Mesenchymal stem cell (in vitro differentiated cells and primary cell): ENCODE results near the gene CARD11.

Experiments
- DNase-seq: peaks from one replicate; pipeline ENCODE4 v3.0.0-alpha.2; 2013
- H2AFZ ChIP-seq: one replicate; pipeline ENCODE4 v1.6.1; 2013; ENCODE audit warnings: low read depth, mild to moderate bottlenecking, control low read depth, inconsistent platforms, low read length, moderate library complexity
- H2AK5ac ChIP-seq: 2 replicates; pipeline ENCODE4 v1.6.1; 2013; ENCODE audit warnings: low read length, moderate library complexity, mild to moderate bottlenecking, inconsistent platforms; ENCODE audit not compliant: severe bottlenecking
- H2BK120ac ChIP-seq: one replicate; pipeline ENCODE4 v1.6.1; 2013; ENCODE audit warnings: low read depth, mild to moderate bottlenecking, inconsistent platforms, low read length, moderate library complexity
- H2BK12ac ChIP-seq, 2 experiments: one replicate each; pipeline ENCODE4 v1.6.1; 2013; ENCODE audit warnings: inconsistent platforms in 2 of 2, low read length in 2 of 2, mild to moderate bottlenecking in 2 of 2, moderate library complexity in 2 of 2, control low read depth in 1 of 2
- H2BK15ac ChIP-seq: one replicate; pipeline ENCODE4 v1.6.1; 2013; ENCODE audit warnings: mild to moderate bottlenecking, low read depth, inconsistent platforms; ENCODE audit not compliant: poor library complexity, severe bottlenecking
- H2BK5ac ChIP-seq: 2 replicates; pipeline ENCODE4 v1.6.1; 2013; ENCODE audit warnings: low read depth, mild to moderate bottlenecking, low read length, control low read depth, inconsistent platforms; ENCODE audit not compliant: poor library complexity, severe bottlenecking
- H3K14ac ChIP-seq, 2 experiments: one replicate each; pipeline ENCODE4 v1.6.1; 2013; ENCODE audit warnings: inconsistent platforms in 2 of 2, low read length in 2 of 2, control low read depth in 1 of 2, mild to moderate bottlenecking in 1 of 2, moderate library complexity in 1 of 2
- H3K18ac ChIP-seq, 2 experiments: one replicate each; pipeline ENCODE4 v1.6.1; 2013; ENCODE audit warnings: inconsistent platforms in 2 of 2, low read length in 2 of 2, control low read depth in 1 of 2, low read depth in 1 of 2, mild to moderate bottlenecking in 1 of 2
- H3K23ac ChIP-seq, 2 experiments: one replicate each; pipeline ENCODE4 v1.6.1; 2013; ENCODE audit warnings: inconsistent platforms in 2 of 2, low read length in 2 of 2, mild to moderate bottlenecking in 2 of 2, moderate library complexity in 2 of 2, control low read depth in 1 of 2
- H3K27ac ChIP-seq: 2 replicates; pipeline ENCODE4 v1.5.1; 2013; ENCODE audit warnings: mild to moderate bottlenecking, moderate library complexity, low read length, control low read depth, inconsistent platforms; ENCODE audit not compliant: poor library complexity, severe bottlenecking
- H3K27me3 ChIP-seq, 2 experiments: 2 replicates each; pipeline versions ENCODE4 v1.6.1 to v1.7.0; 2013; ENCODE audit warnings: low read length in 2 of 2, mild to moderate bottlenecking in 2 of 2, moderate library complexity in 2 of 2, control low read depth in 1 of 2, inconsistent platforms in 1 of 2; ENCODE audit not compliant: control insufficient read depth in 1 of 2, insufficient read depth in 1 of 2
- H3K36me3 ChIP-seq, 2 experiments: 2 replicates each; pipeline versions ENCODE4 v1.6.1 to v1.7.0; 2013; ENCODE audit warnings: low read length in 2 of 2, control low read depth in 1 of 2, inconsistent platforms in 1 of 2, low read depth in 1 of 2, mild to moderate bottlenecking in 1 of 2; ENCODE audit not compliant: insufficient read depth in 2 of 2, control insufficient read depth in 1 of 2
- H3K4ac ChIP-seq, 2 experiments: one replicate each; pipeline ENCODE4 v1.6.1; 2013; ENCODE audit warnings: inconsistent platforms in 2 of 2, low read length in 2 of 2, mild to moderate bottlenecking in 2 of 2, moderate library complexity in 2 of 2, control low read depth in 1 of 2, low read depth in 1 of 2
- H3K4me1 ChIP-seq: 2 replicates; pipeline ENCODE4 v1.6.1; 2013; ENCODE audit warnings: low read depth, low read length, control low read depth; ENCODE audit not compliant: control insufficient read depth, insufficient read depth
- H3K4me2 ChIP-seq: 2 replicates; pipeline ENCODE4 v1.6.1; 2013; ENCODE audit warnings: low read length, mild to moderate bottlenecking, inconsistent platforms; ENCODE audit not compliant: poor library complexity, severe bottlenecking
- H3K4me3 ChIP-seq, 2 experiments: 2 replicates each; pipeline versions ENCODE4 v1.5.1 to v1.7.0; 2013; ENCODE audit warnings: low read length in 2 of 2, mild to moderate bottlenecking in 2 of 2, control low read depth in 1 of 2, low read depth in 1 of 2; ENCODE audit not compliant: insufficient read depth in 1 of 2
- H3K79me1 ChIP-seq: replicated peaks from 2 replicates; pipeline ENCODE4 v1.6.1; 2013; ENCODE audit warnings: mild to moderate bottlenecking, control low read depth, low read length, inconsistent platforms; ENCODE audit not compliant: poor library complexity, severe bottlenecking
- H3K9ac ChIP-seq: 2 replicates; pipeline ENCODE4 v1.7.0; 2013; ENCODE audit warnings: mild to moderate bottlenecking, low read length, moderate library complexity
- H3K9me3 ChIP-seq: 2 replicates; pipeline ENCODE4 v1.7.0; 2013; ENCODE audit warnings: mild to moderate bottlenecking, low read length; ENCODE audit not compliant: control insufficient read depth
- H4K8ac ChIP-seq: one replicate; pipeline ENCODE4 v1.6.1; 2013; ENCODE audit warnings: inconsistent platforms, mild to moderate bottlenecking, low read length, moderate library complexity
- H4K91ac ChIP-seq: one replicate; pipeline ENCODE4 v1.6.1; 2013; ENCODE audit warnings: mild to moderate bottlenecking, low read length, inconsistent platforms
- WGBS: methylation state at CpG from one replicate; pipeline ENCODE4 v1.1.7; 2013; ENCODE audit warnings: mixed read lengths; 5-methylcytosine and 5-hydroxymethylcytosine counted together

Gene CARD11

DNA sequence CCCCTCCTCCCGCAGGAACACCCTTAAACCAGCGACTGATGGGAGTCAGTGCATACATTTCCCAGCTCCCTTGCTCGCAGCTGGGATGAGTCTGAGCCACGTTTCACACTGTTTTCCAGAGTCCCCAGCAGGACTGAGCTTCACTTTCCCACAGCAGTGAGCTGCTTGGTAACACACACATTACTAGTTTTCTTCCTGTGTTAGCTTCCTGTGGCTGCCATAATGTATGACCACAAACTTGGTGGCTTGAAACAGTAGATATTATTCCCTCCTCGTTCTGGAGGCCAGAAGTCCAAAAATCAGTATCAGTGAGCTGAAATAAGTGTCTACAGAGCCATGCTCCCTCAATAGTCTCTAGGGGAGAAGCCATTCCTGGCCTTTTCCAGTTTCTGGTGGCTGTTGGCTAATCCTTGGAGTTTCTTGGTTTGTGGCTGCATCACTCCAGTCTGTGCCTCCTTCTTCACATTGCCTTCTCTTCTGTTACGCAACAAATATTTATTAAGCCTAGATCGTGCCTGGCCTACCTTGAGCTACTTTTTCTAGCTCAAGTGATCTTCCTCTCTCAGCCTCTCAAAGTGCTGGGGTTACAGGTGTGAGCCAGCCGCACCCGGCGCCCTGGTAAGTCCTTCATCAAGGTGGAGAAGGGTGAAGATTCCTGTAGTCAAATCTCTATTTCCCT is 26.2 kb upstream of the CARD11 start:
- Histone ChIP-seq H2BK12ac (no peak overlapping the region), H2BK15ac (no peak overlapping the region), H3K27me3 (peaks cover 0 to 8% of the 10 kb centered on the region in 2 experiments), H3K18ac (no peak overlapping the region), H2AFZ (no peak overlapping the region), H2BK120ac (no peak overlapping the region), H3K79me1 (no peaks in the 10 kb centered on the region), H3K36me3 (no peaks in the 10 kb centered on the region), H2BK5ac (no peak overlapping the region), H3K4me1 (no peaks in the 10 kb centered on the region), H3K4ac (no peak overlapping the region), H3K27ac (no peak overlapping the region), H3K9ac (no peak overlapping the region), H3K4me3 (no peak overlapping the region), H4K91ac (no peak overlapping the region), H4K8ac (no peak overlapping the region), H2AK5ac (no peak overlapping the region), H3K4me2 (no peak overlapping the region), H3K9me3 (peaks cover 3% of the 10 kb centered on the region), H3K14ac (no peak overlapping the region), H3K23ac (no peak overlapping the region)
- WGBS, result 81% methylated on average over 7 of the region's 10 CpGs
- DNase-seq, result no peak

DNA sequence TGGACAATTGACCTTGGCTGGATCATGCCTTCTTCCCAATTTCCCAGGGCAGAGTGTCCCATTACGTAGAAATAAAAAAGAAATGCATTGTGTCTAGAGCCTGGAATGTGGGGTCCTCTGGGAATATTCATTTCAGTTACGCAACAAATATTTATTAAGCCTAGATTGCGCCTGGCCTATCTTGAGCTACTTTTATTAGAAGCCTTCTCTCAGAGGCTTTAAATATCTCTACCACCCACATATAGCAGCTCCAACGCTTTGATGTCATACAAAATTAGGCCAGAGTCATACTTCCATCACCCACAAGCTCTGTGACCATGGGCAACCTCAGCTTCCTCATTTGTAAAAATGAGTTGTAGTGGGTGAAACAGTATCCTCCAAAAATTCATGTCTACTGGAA is 24.9 kb upstream of the CARD11 start:
- Histone ChIP-seq H2BK15ac (no peak overlapping the region), H3K4me1 (no peaks in the 10 kb centered on the region), H3K79me1 (no peaks in the 10 kb centered on the region), H2BK5ac (no peak overlapping the region), H3K9me3 (peaks cover 3% of the 10 kb centered on the region), H3K18ac (no peak overlapping the region), H4K91ac (no peak overlapping the region), H2AFZ (no peak overlapping the region), H3K36me3 (no peaks in the 10 kb centered on the region), H2AK5ac (no peak overlapping the region), H3K14ac (no peak overlapping the region), H3K9ac (no peak overlapping the region), H3K23ac (no peak overlapping the region), H3K4me3 (no peak overlapping the region), H4K8ac (no peak overlapping the region), H3K27me3 (peaks cover 0 to 14% of the 10 kb centered on the region in 2 experiments), H3K4me2 (no peak overlapping the region), H3K4ac (no peak overlapping the region), H2BK12ac (no peak overlapping the region), H3K27ac (no peak overlapping the region), H2BK120ac (no peak overlapping the region)
- WGBS, result 75% methylated on average over 4 of the region's 4 CpGs
- no peak for DNase-seq

DNA sequence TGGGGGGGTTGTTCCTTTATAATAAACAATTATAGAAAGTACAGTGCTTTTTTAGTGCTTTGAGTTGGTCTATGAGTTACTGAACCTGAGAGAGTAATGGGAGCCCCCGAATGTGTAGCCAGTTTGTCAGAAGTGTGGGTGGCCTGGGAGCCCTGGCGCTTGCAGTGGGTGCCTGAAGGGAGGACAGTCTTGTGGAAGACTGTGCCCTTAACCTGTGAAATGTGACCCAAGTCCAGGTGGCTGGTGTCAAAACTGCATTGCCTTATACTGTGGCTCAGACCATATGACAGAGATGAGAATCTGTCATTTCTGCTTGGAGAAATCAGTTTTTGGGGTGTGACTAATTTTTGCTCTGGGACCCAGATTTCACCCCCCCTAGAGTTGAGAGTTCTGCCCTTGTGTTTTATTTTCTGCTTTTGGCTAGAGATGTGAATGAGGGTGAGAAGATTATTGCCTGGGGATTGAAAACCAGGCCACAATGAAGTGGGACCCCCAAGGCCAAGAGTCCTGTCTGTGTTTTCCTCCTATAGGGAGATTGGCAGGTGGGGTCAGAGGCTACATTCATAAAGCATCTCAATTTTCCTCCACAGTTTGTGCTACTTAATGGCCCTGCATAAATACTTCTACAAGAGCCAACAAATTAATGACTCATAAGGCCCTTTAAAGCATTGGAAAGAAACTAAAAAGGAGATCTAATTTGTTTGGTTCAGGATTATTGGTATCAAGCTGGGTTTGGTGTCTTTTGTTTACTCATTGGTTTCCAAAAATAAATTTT is 24.1 kb upstream of the CARD11 start:
- H3K27ac ChIP-seq, result no peak overlapping the region
- H3K18ac ChIP-seq, result no peak overlapping the region
- no peak overlapping the region for H3K4ac ChIP-seq
- H4K8ac ChIP-seq, result no peak overlapping the region
- no peak for DNase-seq
- H2AK5ac ChIP-seq, result no peak overlapping the region
- H3K4me3 ChIP-seq, result no peak overlapping the region
- WGBS, result 84% methylated on average over 2 of the region's 2 CpGs
- no peaks in the 10 kb centered on the region for H3K36me3 ChIP-seq
- no peak overlapping the region for H4K91ac ChIP-seq
- H2BK15ac ChIP-seq, result no peak overlapping the region
- H2BK12ac ChIP-seq, result no peak overlapping the region
- H3K79me1 ChIP-seq, result no peaks in the 10 kb centered on the region
- H3K27me3 ChIP-seq, result peaks cover 0 to 18% of the 10 kb centered on the region in 2 experiments
- no peaks in the 10 kb centered on the region for H3K4me1 ChIP-seq
- peaks cover 3% of the 10 kb centered on the region for H3K9me3 ChIP-seq
- H3K4me2 ChIP-seq, result no peak overlapping the region
- H3K14ac ChIP-seq, result no peak overlapping the region
- no peak overlapping the region for H3K23ac ChIP-seq
- no peak overlapping the region for H3K9ac ChIP-seq
- no peak overlapping the region for H2BK120ac ChIP-seq
- no peak overlapping the region for H2AFZ ChIP-seq
- H2BK5ac ChIP-seq, result no peak overlapping the region

DNA sequence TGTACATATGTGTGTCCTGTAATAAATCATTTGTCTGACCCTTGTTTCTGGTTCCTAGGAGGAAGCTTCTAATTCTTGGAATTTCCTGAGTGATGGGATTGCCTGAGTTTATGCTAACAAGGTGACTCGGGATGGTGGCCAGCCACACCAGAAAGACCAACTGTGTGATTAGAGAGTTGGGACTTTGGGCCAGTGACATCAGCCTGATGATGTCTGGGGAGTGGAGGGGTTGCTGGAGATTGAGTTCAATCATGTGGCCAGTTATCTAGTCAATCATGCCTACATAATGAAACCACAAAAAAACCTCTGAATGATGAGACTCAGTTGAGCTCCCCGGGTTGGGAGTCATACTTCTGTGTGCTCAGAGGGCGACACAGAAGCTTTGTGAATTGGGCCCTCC is 23.5 kb upstream of the CARD11 start:
- Histone ChIP-seq H3K27ac (no peak overlapping the region), H3K18ac (no peak overlapping the region), H2BK12ac (no peak overlapping the region), H3K14ac (no peak overlapping the region), H2BK15ac (no peak overlapping the region), H3K27me3 (peaks cover 0 to 17% of the 10 kb centered on the region in 2 experiments), H4K91ac (no peak overlapping the region), H3K79me1 (no peaks in the 10 kb centered on the region), H3K36me3 (no peaks in the 10 kb centered on the region), H2AFZ (no peak overlapping the region), H2BK120ac (no peak overlapping the region), H3K4me3 (no peak overlapping the region), H2BK5ac (no peak overlapping the region), H3K4me2 (no peak overlapping the region), H3K23ac (no peak overlapping the region), H3K4me1 (no peaks in the 10 kb centered on the region), H3K4ac (no peak overlapping the region), H2AK5ac (no peak overlapping the region), H3K9ac (no peak overlapping the region), H3K9me3 (peaks cover 3% of the 10 kb centered on the region), H4K8ac (no peak overlapping the region)
- 86% methylated on average over 3 of the region's 3 CpGs for WGBS
- no peak for DNase-seq
